Small intestine (tissue), 7 donors: ENCODE data around the gene VCPKMT. TPM values are rescaled to one million over a fixed set of nuclear protein-coding genes. Genes with fewer than 3 reads are reported as not detected.

ENCODE experiments used
- DNase-seq, 2 donors: peaks; one replicate each; pipeline versions ENCODE4 v3.0.0 to v3.0.0-alpha.2; 2013
- FAIRE-seq: peaks from 2 replicates; lab custom pipeline; 2012; peaks lifted over from hg19 to GRCh38; lab: Jason Lieb, UNC
- H3K27ac ChIP-seq, 3 donors: one replicate each; pipeline ENCODE4 v1.5.1; 2013; ENCODE audit warnings: low read length in 2 of 3, mild to moderate bottlenecking in 2 of 3, control low read depth in 1 of 3, inconsistent platforms in 1 of 3, low read depth in 1 of 3, moderate library complexity in 1 of 3
- H3K27me3 ChIP-seq, 3 donors: one replicate each; pipeline ENCODE4 v1.6.1; 2013; ENCODE audit warnings: low read length in 3 of 3, inconsistent platforms in 1 of 3; ENCODE audit not compliant: control insufficient read depth in 3 of 3, insufficient read depth in 3 of 3
- H3K36me3 ChIP-seq, 3 donors: one replicate each; pipeline ENCODE4 v1.6.1; 2013; ENCODE audit warnings: low read length in 3 of 3, inconsistent platforms in 1 of 3, low read depth in 1 of 3, mild to moderate bottlenecking in 1 of 3, moderate library complexity in 1 of 3; ENCODE audit not compliant: control insufficient read depth in 3 of 3, insufficient read depth in 2 of 3
- H3K4me1 ChIP-seq, 3 donors: one replicate each; pipeline ENCODE4 v1.6.1; 2013; ENCODE audit warnings: low read length in 2 of 3, inconsistent platforms in 1 of 3, low read depth in 1 of 3, mild to moderate bottlenecking in 1 of 3, moderate library complexity in 1 of 3; ENCODE audit not compliant: control insufficient read depth in 3 of 3, insufficient read depth in 2 of 3
- H3K4me3 ChIP-seq, 3 donors: one replicate each; pipeline ENCODE4 v1.5.1; 2013; ENCODE audit warnings: low read length in 3 of 3, control low read depth in 1 of 3, inconsistent platforms in 1 of 3, low read depth in 1 of 3, mild to moderate bottlenecking in 1 of 3, moderate library complexity in 1 of 3
- H3K9me3 ChIP-seq, 2 donors: one replicate each; pipeline ENCODE4 v1.6.1; 2013; ENCODE audit warnings: low read depth in 1 of 2, low read length in 1 of 2; ENCODE audit not compliant: control insufficient read depth in 2 of 2, insufficient read depth in 1 of 2
- WGBS, 3 donors: extraction: QIAGEN DNeasy Blood & Tissue Kit; methylation state at CpG; one replicate each; pipeline ENCODE4 v1.1.7; 2013; 5-methylcytosine and 5-hydroxymethylcytosine counted together
- polyA plus RNA-seq, 4 donors: library from polyadenylated mRNA; stranded (reverse) in 3 of 4; unstranded in 1 of 4; fragments of 200-250 nt in 3 of 4; fragments of 120-200 nt in 1 of 4; gene quantifications; one replicate each; pipeline versions ENCODE4 v1.2.1 to v1.2.3, GENCODE V29; 2013
- donor health status: healthy with polysubstance abuse.
- donor health status: control.
- donor health status: control.
- donor health status: Bipolar disorder and iron deficiency.
- donor health status: healthy.

VCPKMT gene
- polyA plus RNA-seq, 4 donors, result 7.6 to 21.2 (median 12.1) TPM

- H3K27ac ChIP-seq, result no peak overlapping the region
- DNase-seq, result no peak
- FAIRE-seq, result no peak
- H3K9me3 ChIP-seq, result no peaks in the 10 kb centered on the region
- H3K4me1 ChIP-seq, result peaks cover 0 to 3% (median 0%) of the 10 kb centered on the region in 3 donors
- peaks cover 0 to 2% (median 0%) of the 10 kb centered on the region in 3 donors for H3K36me3 ChIP-seq
- no peaks in the 10 kb centered on the region for H3K27me3 ChIP-seq
- 82 to 89% (median 84%) methylated on average over 5 of the region's 5 CpGs for WGBS, 3 donors
- H3K4me3 ChIP-seq, result no peak overlapping the region
These were observed 27.2 kb downstream of the VCPKMT start for GRCh38 chr14:50089208-50089607.

GRCh38 chr14:50088731-50089130 is 27.6 kb downstream of the VCPKMT start:
- Histone ChIP-seq H3K4me3 (no peak overlapping the region), H3K36me3 (peaks cover 0 to 2% (median 0%) of the 10 kb centered on the region in 3 donors), H3K27ac (no peak overlapping the region), H3K27me3 (no peaks in the 10 kb centered on the region), H3K4me1 (peaks cover 0 to 3% (median 0%) of the 10 kb centered on the region in 3 donors), H3K9me3 (no peaks in the 10 kb centered on the region)
- WGBS, 3 donors, result 50 to 89% (median 86%) methylated on average over 2 of the region's 2 CpGs
- FAIRE-seq (no peak), DNase-seq (no peak)

- WGBS, 3 donors, result 62 to 79% (median 71%) methylated on average over 2 of the region's 2 CpGs
- H3K9me3 ChIP-seq, result no peaks in the 10 kb centered on the region
- no peak for DNase-seq
- no peak overlapping the region for H3K27ac ChIP-seq
- FAIRE-seq, result no peak
- no peaks in the 10 kb centered on the region for H3K27me3 ChIP-seq
- peaks cover 0 to 3% (median 0%) of the 10 kb centered on the region in 3 donors for H3K4me1 ChIP-seq
- H3K4me3 ChIP-seq, result no peak overlapping the region
- H3K36me3 ChIP-seq, result peaks cover 0 to 2% (median 0%) of the 10 kb centered on the region in 3 donors
These were observed 28.3 kb downstream of the VCPKMT start for GRCh38 chr14:50088117-50088515.

GRCh38 chr14:50087341-50088116 is 28.8 kb downstream of the VCPKMT start:
- FAIRE-seq, result no peak
- H3K27ac ChIP-seq, result peak overlapping the region in 1 of 3 donors; percentile 53

GRCh38 chr14:50086321-50086711 is 30.1 kb downstream of the VCPKMT start:
- Histone ChIP-seq H3K4me1 (peaks cover 0 to 3% (median 0%) of the 10 kb centered on the region in 3 donors), H3K4me3 (no peak overlapping the region), H3K27me3 (no peaks in the 10 kb centered on the region), H3K9me3 (no peaks in the 10 kb centered on the region), H3K36me3 (peaks cover 0 to 2% (median 0%) of the 10 kb centered on the region in 3 donors), H3K27ac (no peak overlapping the region)
- FAIRE-seq, result no peak
- DNase-seq, result no peak
- WGBS, 3 donors, result 84 to 94% (median 86%) methylated on average over 2 of the region's 2 CpGs

More at GRCh38 chr14:50087341-50088116, 28.8 kb downstream of the VCPKMT start:
- peaks cover 0 to 3% (median 0%) of the 10 kb centered on the region in 3 donors for H3K4me1 ChIP-seq
- WGBS, 3 donors, result 50 to 79% (median 63%) methylated on average over 1 of the region's 1 CpG
- no peaks in the 10 kb centered on the region for H3K9me3 ChIP-seq
- H3K27me3 ChIP-seq, result no peaks in the 10 kb centered on the region
- no peak overlapping the region for H3K4me3 ChIP-seq
- DNase-seq, result peak in 1 of 2 donors; percentile 27
- H3K36me3 ChIP-seq, result peaks cover 0 to 2% (median 0%) of the 10 kb centered on the region in 3 donors

- no peaks in the 10 kb centered on the region for H3K9me3 ChIP-seq
- no peak for FAIRE-seq
- H3K27me3 ChIP-seq, result no peaks in the 10 kb centered on the region
- H3K36me3 ChIP-seq, result peaks cover 0 to 2% (median 0%) of the 10 kb centered on the region in 3 donors
- H3K4me1 ChIP-seq, result peaks cover 0 to 3% (median 0%) of the 10 kb centered on the region in 3 donors
- DNase-seq, result no peak
- H3K4me3 ChIP-seq, result no peak overlapping the region
- peak overlapping the region in 2 of 3 donors; percentile 57 to 70 for H3K27ac ChIP-seq
- WGBS, 3 donors, result 71 to 82% (median 73%) methylated on average over 10 of the region's 10 CpGs
These were observed 30.6 kb downstream of the VCPKMT start for GRCh38 chr14:50085570-50086320.

GRCh38 chr14:50084666-50085065 is 31.7 kb downstream of the VCPKMT start:
- WGBS, 3 donors, result 76 to 92% (median 87%) methylated on average over 3 of the region's 3 CpGs
- Histone ChIP-seq H3K4me1 (peaks cover 0 to 3% (median 0%) of the 10 kb centered on the region in 3 donors), H3K36me3 (peaks cover 0 to 2% (median 0%) of the 10 kb centered on the region in 3 donors), H3K4me3 (no peak overlapping the region), H3K9me3 (no peaks in the 10 kb centered on the region), H3K27ac (no peak overlapping the region), H3K27me3 (no peaks in the 10 kb centered on the region)
- DNase-seq (no peak), FAIRE-seq (no peak)
